CD4-positive, alpha-beta T cell (primary cell): ENCODE measurements around the gene CERK. TPM values are rescaled to one million over a fixed set of nuclear protein-coding genes. Genes with fewer than 3 reads are reported as not detected.

ENCODE experiments used
- ATAC-seq: fragments of 200-7000 bp; cut with Tn5 transposase; one replicate; pipeline ENCODE4 v1.10.0; 2022; ENCODE audit warnings: mild to moderate bottlenecking; ENCODE audit not compliant: poor library complexity
- CTCF ChIA-PET: fragments of 350-600 bp; sonication (Branson Sonifier 250); formaldehyde crosslinking; loops from one replicate; lab custom pipeline; 2021; ENCODE audit warnings: antibody characterized with exemption, inconsistent platforms; lab: Charles Lee
- POLR2A ChIA-PET: fragments of 350-600 bp; sonication (Branson Sonifier 250); formaldehyde crosslinking; loops from one replicate; lab custom pipeline; 2021; ENCODE audit warnings: antibody characterized with exemption, inconsistent platforms; lab: Charles Lee
- DNase-seq, 14 experiments: peaks; one replicate each; pipeline ENCODE4 v3.0.0-alpha.2; 2013 to 2020; ENCODE audit warnings: mixed read lengths in 2 of 14
- H3K27ac ChIP-seq, 2 donors: one replicate each; pipeline versions ENCODE4 v1.5.1 to v1.7.0; 2013; ENCODE audit warnings: low read length in 2 of 2, low read depth in 1 of 2, mild to moderate bottlenecking in 1 of 2
- H3K27me3 ChIP-seq, 2 experiments: 1 replicate in 1 of 2; 2 replicates in 1 of 2; pipeline versions ENCODE4 v1.6.1 to v1.7.0; 2013; ENCODE audit warnings: low read length in 2 of 2, control low read depth in 1 of 2, mild to moderate bottlenecking in 1 of 2, moderate library complexity in 1 of 2; ENCODE audit not compliant: insufficient read depth in 2 of 2, control insufficient read depth in 1 of 2
- H3K36me3 ChIP-seq: one replicate; pipeline ENCODE4 v1.6.1; 2013; ENCODE audit warnings: low read length, control low read depth; ENCODE audit not compliant: insufficient read depth
- H3K4me1 ChIP-seq: one replicate; pipeline ENCODE4 v1.6.1; 2013; ENCODE audit warnings: low read length, control low read depth; ENCODE audit not compliant: insufficient read depth
- H3K4me3 ChIP-seq: one replicate; pipeline ENCODE4 v1.5.1; 2013; ENCODE audit warnings: mild to moderate bottlenecking, low read length, moderate library complexity
- H3K9me3 ChIP-seq, 2 experiments: 1 replicate in 1 of 2; 2 replicates in 1 of 2; pipeline versions ENCODE4 v1.6.1 to v1.7.0; 2013; ENCODE audit warnings: low read length in 2 of 2, mild to moderate bottlenecking in 2 of 2, control low read depth in 1 of 2, moderate library complexity in 1 of 2; ENCODE audit not compliant: control insufficient read depth in 1 of 2, insufficient read depth in 1 of 2
- H3K27ac Mint-ChIP-seq: one replicate; pipeline ENCODE4 v1.8.0; 2020; ENCODE audit warnings: mixed read lengths
- H3K27me3 Mint-ChIP-seq: one replicate; pipeline ENCODE4 v1.8.0; 2021; ENCODE audit warnings: mixed read lengths
- H3K36me3 Mint-ChIP-seq: one replicate; pipeline ENCODE4 v1.8.0; 2021; ENCODE audit warnings: low read depth, mixed read lengths
- H3K4me1 Mint-ChIP-seq: one replicate; pipeline ENCODE4 v1.8.0; 2021; ENCODE audit warnings: low read depth, mixed read lengths
- H3K4me3 Mint-ChIP-seq: one replicate; pipeline ENCODE4 v1.8.0; 2020; ENCODE audit warnings: mild to moderate bottlenecking, mixed read lengths
- H3K9me3 Mint-ChIP-seq: one replicate; pipeline ENCODE4 v1.8.0; 2020; ENCODE audit warnings: mixed read lengths
- CTCF ChIP-seq: fragments of 200-600 bp; IDR thresholded peaks from one replicate; pipeline ENCODE4 v1.8.0; 2022; ENCODE audit warnings: antibody characterized with exemption, mild to moderate bottlenecking
- intact Hi-C, 2 experiments: fragments of 100-400 bp; cut with DNase I in 1 of 2; cut with micrococcal nuclease in 1 of 2; formaldehyde crosslinking; loops; one replicate each; pipeline versions ENCODE4 v1.15.1 to v1.9.0; 2023 to 2025; cut with DNase I, micrococcal nuclease
- total RNA-seq, 174 experiments: library from RNA in 2 of 174; stranded (reverse) in 2 of 174; gene quantifications; one replicate each; pipeline ENCODE4 v1.2.3 and lab custom pipeline; 2021 to 2026

Gene CERK
- total RNA-seq, 2 experiments from 2014 or later = 84.6 to 88.5 TPM

DNA sequence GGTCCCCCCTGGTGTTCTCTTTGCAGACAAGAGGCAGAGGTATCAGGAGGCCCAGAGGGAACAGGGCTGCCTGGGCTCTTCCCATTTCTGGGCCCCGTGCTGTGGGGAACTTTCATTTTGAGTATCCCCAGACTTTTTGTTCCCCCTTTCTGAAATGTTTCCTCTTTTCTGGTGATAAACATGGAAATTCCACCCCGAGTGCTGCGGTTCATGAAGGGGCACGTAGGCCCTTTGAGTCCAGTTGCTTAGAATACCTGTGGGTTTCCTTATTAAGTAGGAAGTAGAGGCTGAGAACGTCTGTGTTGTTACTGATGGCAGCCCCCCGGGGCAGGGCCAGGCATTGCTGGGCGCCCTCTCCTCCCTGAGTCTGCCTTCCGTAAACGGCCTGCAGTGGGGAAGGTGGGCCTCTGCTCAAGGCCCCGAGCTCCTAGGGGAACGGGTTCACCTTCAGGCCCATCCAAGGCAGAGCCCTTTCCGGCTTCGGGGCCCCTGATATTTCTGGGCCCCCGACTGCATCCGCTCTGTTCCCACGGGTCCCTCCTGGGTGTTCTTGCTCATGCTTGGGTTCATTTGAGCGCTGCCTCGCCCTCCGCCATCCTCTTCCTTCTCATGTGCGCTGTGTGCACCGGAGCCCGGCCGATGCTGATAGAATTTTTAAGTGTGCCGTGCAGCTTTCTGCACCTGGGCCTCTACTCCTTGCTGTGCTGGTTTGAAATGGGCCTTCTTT lies 36.4 kb upstream of the CERK start:
- Histone ChIP-seq H3K4me3 (peak overlapping the region; percentile 21), H3K27me3 (no peaks in the 10 kb centered on the region), H3K27ac (peak overlapping the region; percentile 56 to 71), H3K9me3 (no peaks in the 10 kb centered on the region), H3K4me1 (peaks cover 75% of the 10 kb centered on the region), H3K36me3 (peaks cover 2% of the 10 kb centered on the region)
- no peak for TF ChIP-seq CTCF
- CTCF ChIA-PET = interaction anchor here (1.2 to 1.5 kb wide), 3 partner anchors 16 to 24 kb away, joined by 4 to 5 read pairs (median 5); no protein-coding TSS in a partner anchor
- POLR2A ChIA-PET = interaction anchor here (0.7 to 3.1 kb wide), 5 partner anchors 12 to 38 kb away, joined by 3 to 43 read pairs (median 3); partner anchors contain the start of gene TBC1D22A
- Mint-ChIP-seq H3K27ac (peak overlapping the region; percentile 87), H3K9me3 (no peaks in the 10 kb centered on the region), H3K4me3 (peak overlapping the region; percentile 85), H3K4me1 (peaks cover 77% of the 10 kb centered on the region), H3K36me3 (peaks cover 35% of the 10 kb centered on the region), H3K27me3 (no peaks in the 10 kb centered on the region)
- ATAC-seq (peak; percentile 30), DNase-seq (peak in 6 of 14 experiments; percentile 10 to 68 (median 49))
- intact Hi-C loops = loop anchor here in 1 of 2 experiments (1.0 kb wide), 1 partner anchor 17 kb away; no protein-coding TSS in a partner anchor

DNA sequence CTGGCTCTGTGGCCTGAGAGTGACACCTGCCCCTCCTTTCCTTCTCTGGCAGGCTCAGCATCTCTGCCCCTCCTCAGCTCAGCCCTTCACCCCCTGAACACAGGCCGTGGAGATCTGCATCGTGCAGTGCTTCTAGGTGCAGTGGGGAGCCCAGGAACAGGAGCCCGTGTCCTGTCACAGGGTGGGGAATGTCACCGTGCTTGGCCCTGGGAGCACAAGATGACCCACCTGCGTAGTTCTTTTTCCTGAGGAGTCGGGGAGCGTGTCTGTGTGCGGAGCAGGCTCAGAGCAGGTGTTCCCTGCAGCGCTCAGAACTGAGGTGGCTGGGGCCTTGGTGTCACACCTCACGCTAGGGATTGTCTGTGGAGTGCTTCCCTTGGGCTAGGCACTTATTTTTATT lies 35.0 kb upstream of the CERK start:
- Mint-ChIP-seq H3K27ac (peak overlapping the region; percentile 87), H3K36me3 (peaks cover 37% of the 10 kb centered on the region), H3K9me3 (no peaks in the 10 kb centered on the region), H3K4me3 (no peak overlapping the region), H3K27me3 (no peaks in the 10 kb centered on the region), H3K4me1 (peaks cover 75% of the 10 kb centered on the region)
- H3K36me3 ChIP-seq = peaks cover 5% of the 10 kb centered on the region
- H3K27me3 ChIP-seq = no peaks in the 10 kb centered on the region
- ChIA-PET POLR2A (interaction anchor here (3.1 kb wide), 1 partner anchor 11 kb away, joined by 43 read pairs; the partner anchor contains the start of gene TBC1D22A), CTCF (interaction anchor here (0.6 to 1.5 kb wide), 4 partner anchors 10 to 30 kb away, joined by 3 to 5 read pairs (median 4); no protein-coding TSS in a partner anchor)
- no peak for TF ChIP-seq CTCF
- peaks cover 78% of the 10 kb centered on the region for H3K4me1 ChIP-seq
- H3K4me3 ChIP-seq = no peak overlapping the region
- no peaks in the 10 kb centered on the region for H3K9me3 ChIP-seq
- DNase-seq (peak in 1 of 14 experiments; percentile 26), ATAC-seq (no peak)
- intact Hi-C loops = no loop called here
- H3K27ac ChIP-seq = peak overlapping the region in 1 of 2 donors; percentile 29

GRCh38 chr22:46770726-46771125 lies 32.7 kb upstream of the CERK start:
- H3K27ac ChIP-seq = peak overlapping the region; percentile 10 to 47
- H3K9me3 Mint-ChIP-seq = no peaks in the 10 kb centered on the region
- peak in 5 of 14 experiments; percentile 20 to 55 (median 46) for DNase-seq
- H3K4me3 Mint-ChIP-seq = peak overlapping the region; percentile 22
- H3K27me3 ChIP-seq = no peaks in the 10 kb centered on the region
- peaks cover 5% of the 10 kb centered on the region for H3K36me3 ChIP-seq
- intact Hi-C loops = no loop called here
- CTCF ChIA-PET = interaction anchor here (0.6 to 1.6 kb wide), 2 partner anchors 12 to 33 kb away, joined by 3 to 5 read pairs; no protein-coding TSS in a partner anchor
- H3K4me1 Mint-ChIP-seq = peaks cover 67% of the 10 kb centered on the region
- H3K4me3 ChIP-seq = no peak overlapping the region
- H3K27me3 Mint-ChIP-seq = no peaks in the 10 kb centered on the region
- peak overlapping the region; percentile 83 for H3K27ac Mint-ChIP-seq
- H3K36me3 Mint-ChIP-seq = peaks cover 37% of the 10 kb centered on the region
- no peak for TF ChIP-seq CTCF
- no peak for ATAC-seq
- POLR2A ChIA-PET = interaction anchor here (0.8 to 2.3 kb wide), 3 partner anchors 8 to 31 kb away, joined by 3 to 7 read pairs (median 4); partner anchors contain the start of gene TBC1D22A
- no peaks in the 10 kb centered on the region for H3K9me3 ChIP-seq
- H3K4me1 ChIP-seq = peaks cover 73% of the 10 kb centered on the region
